Esophagus (tissue), 2 donors: Measurements from ENCODE around the gene ADAMTS9. TPM values are rescaled to one million over a fixed set of nuclear protein-coding genes. Genes with fewer than 3 reads are reported as not detected.

Source experiments
- H3K27ac ChIP-seq, 2 donors: one replicate each; pipeline ENCODE4 v1.5.1; 2013; ENCODE audit warnings: low read depth in 2 of 2, mild to moderate bottlenecking in 2 of 2, inconsistent platforms in 1 of 2, low read length in 1 of 2, moderate library complexity in 1 of 2
- H3K27me3 ChIP-seq, 2 donors: one replicate each; pipeline ENCODE4 v1.6.1; 2013; ENCODE audit warnings: low read length in 2 of 2, control low read depth in 1 of 2, mild to moderate bottlenecking in 1 of 2; ENCODE audit not compliant: insufficient read depth in 2 of 2, control insufficient read depth in 1 of 2
- H3K36me3 ChIP-seq, 2 donors: one replicate each; pipeline ENCODE4 v1.6.1; 2013; ENCODE audit warnings: low read length in 1 of 2; ENCODE audit not compliant: control insufficient read depth in 2 of 2, insufficient read depth in 2 of 2
- H3K4me1 ChIP-seq, 2 donors: one replicate each; pipeline ENCODE4 v1.6.1; 2013; ENCODE audit warnings: low read length in 1 of 2; ENCODE audit not compliant: control insufficient read depth in 2 of 2, insufficient read depth in 2 of 2
- H3K4me3 ChIP-seq, 2 donors: one replicate each; pipeline ENCODE4 v1.5.1; 2013; ENCODE audit warnings: low read length in 2 of 2, mild to moderate bottlenecking in 2 of 2, low read depth in 1 of 2, moderate library complexity in 1 of 2
- H3K9me3 ChIP-seq, 2 donors: one replicate each; pipeline ENCODE4 v1.6.1; 2013; ENCODE audit warnings: mild to moderate bottlenecking in 2 of 2, low read depth in 1 of 2, low read length in 1 of 2, moderate library complexity in 1 of 2; ENCODE audit not compliant: control insufficient read depth in 2 of 2, insufficient read depth in 1 of 2
- WGBS, 2 donors: extraction: QIAGEN DNeasy Blood & Tissue Kit; methylation state at CpG; one replicate each; pipeline ENCODE4 v1.1.7; 2013; 5-methylcytosine and 5-hydroxymethylcytosine counted together
- polyA plus RNA-seq, 2 donors: library from polyadenylated mRNA; stranded (reverse); fragments of 200-250 nt; gene quantifications; one replicate each; pipeline ENCODE4 v1.2.3, GENCODE V29; 2013
- donor health status: healthy with polysubstance abuse.
- donor health status: Bipolar disorder and iron deficiency.

Gene ADAMTS9
- polyA plus RNA-seq, 2 donors = 3.1 to 3.3 TPM

DNA sequence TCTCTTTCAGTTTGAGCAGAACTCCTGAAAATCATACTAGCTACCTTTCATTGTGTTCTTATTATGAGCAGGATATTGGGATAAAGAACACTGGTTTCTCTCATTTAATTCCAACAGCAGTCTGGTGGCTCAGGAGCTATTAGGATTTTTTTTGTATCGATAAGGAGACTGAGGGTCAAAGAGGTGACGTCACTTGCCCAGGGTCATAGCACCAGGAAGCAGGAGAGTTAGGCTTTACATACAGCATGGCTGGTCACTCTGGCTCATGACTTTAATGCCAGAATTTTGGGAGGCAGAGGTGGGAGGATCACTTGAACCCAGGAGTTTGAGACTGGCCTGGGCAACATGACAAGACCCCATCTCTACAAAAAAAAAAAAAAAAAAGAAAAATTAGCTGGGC lies 113.6 kb downstream of the ADAMTS9 start:
- H3K27me3 ChIP-seq = no peaks in the 10 kb centered on the region
- WGBS, 2 donors = 92 to 93% methylated on average over 2 of the region's 2 CpGs

GRCh38 chr3:64571982-64572381 lies 115.8 kb downstream of the ADAMTS9 start:
- Histone ChIP-seq H3K27ac (peak overlapping the region in 1 of 2 donors; percentile 9), H3K4me3 (no peak overlapping the region), H3K9me3 (no peaks in the 10 kb centered on the region), H3K27me3 (no peaks in the 10 kb centered on the region), H3K36me3 (no peaks in the 10 kb centered on the region), H3K4me1 (no peaks in the 10 kb centered on the region)
- WGBS, 2 donors = 92 to 96% methylated on average over 1 of the region's 1 CpG

More for the DNA sequence above, 113.6 kb downstream of the ADAMTS9 start:
- Histone ChIP-seq H3K9me3 (no peaks in the 10 kb centered on the region), H3K4me3 (no peak overlapping the region), H3K36me3 (no peaks in the 10 kb centered on the region), H3K27ac (no peak overlapping the region), H3K4me1 (no peaks in the 10 kb centered on the region)

DNA sequence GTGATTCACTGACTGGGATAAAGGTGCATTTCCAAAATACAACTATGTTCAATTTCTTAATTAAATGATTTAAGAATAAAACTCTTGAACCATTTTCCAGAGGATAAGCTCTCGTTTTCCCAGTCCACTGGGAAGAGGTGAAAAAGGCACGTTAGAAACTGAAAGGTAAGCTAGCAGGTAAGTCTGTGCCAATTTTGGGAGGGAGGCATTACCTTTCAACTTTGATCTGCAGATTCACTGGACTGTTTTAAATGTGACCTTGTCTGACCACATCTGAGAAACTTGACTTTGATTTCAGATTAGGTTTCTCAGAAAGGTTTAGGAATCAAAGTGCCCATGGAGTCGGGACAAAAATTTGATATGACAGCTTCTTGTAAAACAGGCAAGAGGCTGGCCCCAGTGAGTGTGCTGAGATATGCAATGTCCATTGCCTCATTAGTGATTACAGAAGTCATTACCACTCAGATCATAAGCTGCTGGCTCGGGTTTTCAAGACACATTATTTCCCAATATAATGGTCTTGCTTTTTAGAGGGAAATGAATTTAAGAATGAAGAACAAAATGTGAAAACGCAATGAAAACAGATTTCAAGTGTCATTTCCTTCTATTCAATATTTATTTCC lies 118.8 kb downstream of the ADAMTS9 start:
- whole genome bisulfite sequencing, 2 donors = 70 to 74% methylated on average over 5 of the region's 5 CpGs
- no peaks in the 10 kb centered on the region for H3K4me1 ChIP-seq
- H3K9me3 ChIP-seq = no peaks in the 10 kb centered on the region
- no peak overlapping the region for H3K27ac ChIP-seq
- no peaks in the 10 kb centered on the region for H3K27me3 ChIP-seq
- H3K4me3 ChIP-seq = no peak overlapping the region
- H3K36me3 ChIP-seq = no peaks in the 10 kb centered on the region

DNA sequence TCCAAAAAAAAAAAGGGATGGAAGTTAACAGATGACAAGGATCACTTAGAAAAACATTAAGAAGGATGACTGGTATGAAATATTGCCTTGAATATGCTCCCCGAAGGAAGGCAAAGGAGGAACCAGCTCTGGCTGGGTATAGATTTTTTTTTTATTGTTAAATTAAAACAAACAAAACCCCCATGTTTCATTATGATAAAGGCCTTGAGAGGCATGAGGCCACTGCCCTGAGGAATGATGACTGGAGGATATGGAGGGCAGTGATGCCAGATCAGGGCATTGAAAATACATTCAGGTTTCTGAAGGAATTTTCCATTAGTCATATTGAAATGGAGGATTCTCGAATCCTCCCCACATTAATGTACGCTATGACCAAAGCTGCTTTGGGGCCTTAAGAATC lies 120.9 kb downstream of the ADAMTS9 start:
- no peak overlapping the region for H3K27ac ChIP-seq
- H3K9me3 ChIP-seq = no peaks in the 10 kb centered on the region
- H3K36me3 ChIP-seq = no peaks in the 10 kb centered on the region
- H3K27me3 ChIP-seq = no peaks in the 10 kb centered on the region
- no peak overlapping the region for H3K4me3 ChIP-seq
- no peaks in the 10 kb centered on the region for H3K4me1 ChIP-seq
- 84 to 91% methylated on average over 3 of the region's 3 CpGs for WGBS, 2 donors

GRCh38 chr3:64563751-64564150 lies 124.0 kb downstream of the ADAMTS9 start:
- Histone ChIP-seq H3K9me3 (no peaks in the 10 kb centered on the region), H3K4me1 (no peaks in the 10 kb centered on the region), H3K27me3 (no peaks in the 10 kb centered on the region), H3K36me3 (no peaks in the 10 kb centered on the region), H3K27ac (peak overlapping the region in 1 of 2 donors; percentile 9), H3K4me3 (no peak overlapping the region)
- 53 to 55% methylated on average over 3 of the region's 3 CpGs for WGBS, 2 donors

DNA sequence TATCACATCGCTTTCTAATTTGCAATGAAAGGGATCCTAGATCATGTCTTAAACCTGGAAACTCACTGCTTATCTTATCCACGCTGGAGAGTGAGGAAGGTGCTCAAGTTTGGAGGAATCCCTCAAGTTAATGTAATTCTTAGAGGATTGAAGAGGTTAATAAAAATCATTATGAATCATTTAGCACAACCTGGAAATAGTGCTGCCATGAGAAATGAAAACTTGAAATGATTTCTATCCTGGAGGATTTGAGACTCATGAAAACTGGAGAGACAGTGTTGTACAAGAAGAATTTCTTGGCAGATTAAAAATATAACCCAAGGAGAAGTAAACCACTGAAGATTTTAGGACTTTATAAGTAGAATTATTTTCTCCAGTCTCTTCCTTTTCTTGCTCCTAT lies 125.9 kb downstream of the ADAMTS9 start:
- H3K4me3 ChIP-seq = peak overlapping the region in 1 of 2 donors; percentile 18
- no peaks in the 10 kb centered on the region for H3K9me3 ChIP-seq
- no peaks in the 10 kb centered on the region for H3K27me3 ChIP-seq
- no peaks in the 10 kb centered on the region for H3K4me1 ChIP-seq
- no peaks in the 10 kb centered on the region for H3K36me3 ChIP-seq
- WGBS, 2 donors = 85 to 88% methylated on average over 2 of the region's 2 CpGs
- H3K27ac ChIP-seq = no peak overlapping the region

- no peaks in the 10 kb centered on the region for H3K36me3 ChIP-seq
- no peaks in the 10 kb centered on the region for H3K4me1 ChIP-seq
- H3K27me3 ChIP-seq = no peaks in the 10 kb centered on the region
- peak overlapping the region in 1 of 2 donors; percentile 18 for H3K4me3 ChIP-seq
- H3K9me3 ChIP-seq = no peaks in the 10 kb centered on the region
- H3K27ac ChIP-seq = peak overlapping the region; percentile 28 to 47
- WGBS, 2 donors = 84 to 88% methylated on average over 22 of the region's 22 CpGs
Measured at GRCh38 chr3:64561325-64561843, 126.4 kb downstream of the ADAMTS9 start.

GRCh38 chr3:64560791-64561190 lies 127.0 kb downstream of the ADAMTS9 start:
- Histone ChIP-seq H3K4me3 (no peak overlapping the region), H3K9me3 (no peaks in the 10 kb centered on the region), H3K4me1 (no peaks in the 10 kb centered on the region), H3K27ac (no peak overlapping the region), H3K36me3 (no peaks in the 10 kb centered on the region), H3K27me3 (no peaks in the 10 kb centered on the region)
- 63 to 83% methylated on average over 2 of the region's 2 CpGs for WGBS, 2 donors

DNA sequence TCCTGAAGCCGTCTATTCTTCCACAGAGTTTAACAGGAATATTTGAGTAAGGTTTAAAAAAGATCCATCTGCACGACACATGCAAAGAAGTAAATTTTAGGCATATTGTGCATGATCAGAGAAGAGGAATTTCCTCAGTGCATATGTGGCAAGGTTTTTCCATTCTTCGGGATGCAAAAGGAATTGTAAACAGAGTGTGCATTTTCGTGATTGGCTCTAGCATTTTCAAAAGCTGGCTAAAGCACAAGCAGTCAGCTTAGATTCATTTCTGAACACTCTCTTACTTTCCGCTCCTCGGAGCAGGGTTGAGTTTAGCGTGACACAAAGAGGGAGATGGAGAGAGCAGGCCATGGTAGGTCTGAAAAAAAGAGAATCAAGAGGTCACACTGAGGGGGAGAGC lies 128.2 kb downstream of the ADAMTS9 start:
- Histone ChIP-seq H3K9me3 (no peaks in the 10 kb centered on the region), H3K27ac (peak overlapping the region in 1 of 2 donors; percentile 40), H3K4me3 (no peak overlapping the region), H3K27me3 (no peaks in the 10 kb centered on the region), H3K4me1 (no peaks in the 10 kb centered on the region), H3K36me3 (no peaks in the 10 kb centered on the region)
- WGBS, 2 donors = 76 to 83% methylated on average over 7 of the region's 7 CpGs

DNA sequence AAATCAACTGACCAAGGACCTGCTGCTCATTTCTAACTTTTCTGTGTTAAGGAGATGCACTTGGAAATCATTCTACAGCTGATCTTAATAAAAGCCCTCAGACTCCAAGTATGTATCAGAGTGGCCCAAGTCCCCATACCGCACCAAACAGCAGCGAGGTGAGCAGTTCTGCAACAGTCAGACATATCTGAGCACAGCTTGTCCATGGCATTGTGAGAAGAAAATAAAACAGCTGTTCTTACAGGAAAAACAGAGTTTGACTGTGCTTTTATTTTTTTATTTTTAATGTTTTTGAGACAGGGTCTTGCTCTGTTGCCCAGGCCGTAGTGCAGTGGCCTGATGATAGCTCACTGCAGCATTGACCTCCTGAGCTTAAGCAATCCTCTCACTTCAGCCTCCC lies 131.8 kb downstream of the ADAMTS9 start:
- H3K27ac ChIP-seq = no peak overlapping the region
- WGBS, 2 donors = 96 to 98% methylated on average over 3 of the region's 3 CpGs
- no peak overlapping the region for H3K4me3 ChIP-seq
- H3K27me3 ChIP-seq = no peaks in the 10 kb centered on the region
- H3K9me3 ChIP-seq = no peaks in the 10 kb centered on the region
- H3K36me3 ChIP-seq = no peaks in the 10 kb centered on the region
- no peaks in the 10 kb centered on the region for H3K4me1 ChIP-seq
